HuH-7.5 (cell line): ENCODE results near the gene DHX34.
"Not testable (repeated sequence)": the region's sequence is repeated elsewhere in the genome, so short reads cannot be mapped to it uniquely, and the experiment has no call there.

Experiments
- DNase-seq: peaks from one replicate; pipeline ENCODE4 v3.0.0; 2011; ENCODE audit warnings: low spot score

Gene DHX34

GRCh38 chr19:47348819-47349795 lies at the start of gene DHX34:
Gene DHX34 (plus strand): TSS chr19:47349315. CDS start chr19:47353031, 3,716 bp downstream.
- DNase-seq: peak; percentile 99

GRCh38 chr19:47300867-47301266 lies 48.2 kb upstream of the DHX34 start:
- DNase-seq: not testable (repeated sequence)

GRCh38 chr19:47302249-47302648 lies 46.9 kb upstream of the DHX34 start:
- no peak for DNase-seq

GRCh38 chr19:47303966-47304365 lies 45.1 kb upstream of the DHX34 start:
- DNase-seq: no peak

GRCh38 chr19:47305309-47305751 lies 43.8 kb upstream of the DHX34 start:
- DNase-seq: peak; percentile 64

GRCh38 chr19:47306303-47306702 lies 42.8 kb upstream of the DHX34 start:
- DNase-seq: no peak

- no peak for DNase-seq
Observed at GRCh38 chr19:47309038-47309437, 40.1 kb upstream of the DHX34 start.

- no peak for DNase-seq
Observed at GRCh38 chr19:47309608-47310007, 39.5 kb upstream of the DHX34 start, which contains the start of gene C5AR1. Gene C5AR1 (plus strand): TSS chr19:47309861. CDS start chr19:47309896, 35 bp downstream.

- DNase-seq: no peak
Observed at GRCh38 chr19:47310323-47310722, 38.8 kb upstream of the DHX34 start.

- DNase-seq: no peak
Observed at GRCh38 chr19:47310819-47311218, 38.3 kb upstream of the DHX34 start.

GRCh38 chr19:47312366-47313006 lies 36.6 kb upstream of the DHX34 start:
- DNase-seq: no peak

GRCh38 chr19:47313754-47314295 lies 35.3 kb upstream of the DHX34 start:
- no peak for DNase-seq

- DNase-seq: peak; percentile 72
Observed at GRCh38 chr19:47315125-47315821, 33.8 kb upstream of the DHX34 start.

GRCh38 chr19:47316513-47316912 lies 32.6 kb upstream of the DHX34 start:
- no peak for DNase-seq

- DNase-seq: no peak
Observed at GRCh38 chr19:47319923-47320871, 28.9 kb upstream of the DHX34 start.

- DNase-seq: no peak
Observed at GRCh38 chr19:47321630-47322029, 27.5 kb upstream of the DHX34 start.

GRCh38 chr19:47322058-47322457 lies 27.1 kb upstream of the DHX34 start:
- DNase-seq: no peak

GRCh38 chr19:47323409-47323808 lies 25.7 kb upstream of the DHX34 start:
- no peak for DNase-seq

- no peak for DNase-seq
Observed at GRCh38 chr19:47323872-47324271, 25.2 kb upstream of the DHX34 start.

GRCh38 chr19:47324502-47324901 lies 24.6 kb upstream of the DHX34 start:
- no peak for DNase-seq

- no peak for DNase-seq
Observed at GRCh38 chr19:47330466-47330869, 18.6 kb upstream of the DHX34 start.
